HUES48 (cell line): ENCODE measurements around the gene PNPLA3.

Source experiments
- H3K27ac ChIP-seq: one replicate; pipeline ENCODE4 v1.7.0; 2013; ENCODE audit warnings: low read depth, low read length, inconsistent platforms
- H3K27me3 ChIP-seq: 2 replicates; pipeline ENCODE4 v1.6.1; 2013; ENCODE audit warnings: mild to moderate bottlenecking, low read length; ENCODE audit not compliant: control insufficient read depth, insufficient read depth
- H3K36me3 ChIP-seq: 2 replicates; pipeline ENCODE4 v1.6.1; 2013; ENCODE audit warnings: low read length; ENCODE audit not compliant: control insufficient read depth, insufficient read depth
- H3K4me1 ChIP-seq: 2 replicates; pipeline ENCODE4 v1.6.1; 2013; ENCODE audit warnings: mild to moderate bottlenecking, low read length; ENCODE audit not compliant: control insufficient read depth, insufficient read depth
- H3K4me3 ChIP-seq: 2 replicates; pipeline ENCODE4 v1.5.1; 2013; ENCODE audit warnings: mild to moderate bottlenecking, low read depth, low read length
- H3K9ac ChIP-seq: 2 replicates; pipeline ENCODE4 v1.6.1; 2013; ENCODE audit warnings: mild to moderate bottlenecking, low read depth, low read length, moderate library complexity
- H3K9me3 ChIP-seq: 2 replicates; pipeline ENCODE4 v1.6.1; 2013; ENCODE audit warnings: low read length; ENCODE audit not compliant: control insufficient read depth, insufficient read depth

The PNPLA3 gene

DNA sequence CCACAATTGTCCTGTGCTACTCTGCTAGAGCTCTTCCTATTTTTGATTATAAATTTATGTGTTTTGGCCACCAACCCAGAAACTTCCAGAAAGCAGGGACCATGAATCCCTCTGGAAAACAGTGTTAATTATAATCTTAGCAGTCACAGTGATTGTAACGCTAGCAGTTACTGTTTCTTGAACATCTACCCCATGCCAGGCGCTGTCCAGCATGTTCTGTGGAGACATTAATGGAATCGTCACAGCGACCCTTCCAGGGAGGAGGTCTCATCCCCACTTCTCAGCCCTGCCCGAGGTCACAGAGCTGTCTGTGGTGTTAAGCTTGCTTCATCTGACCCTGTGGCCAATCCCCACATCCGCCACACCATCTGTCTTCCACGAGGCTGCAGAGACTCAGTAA lies 17.9 kb upstream of the PNPLA3 start:
- H3K4me3 ChIP-seq, result no peak overlapping the region
- no peak overlapping the region for H3K9ac ChIP-seq
- no peaks in the 10 kb centered on the region for H3K36me3 ChIP-seq
- no peak overlapping the region for H3K27ac ChIP-seq
- H3K4me1 ChIP-seq, result no peaks in the 10 kb centered on the region; the same call in 1 of the 2 replicates
- H3K27me3 ChIP-seq, result no peaks in the 10 kb centered on the region
- no peaks in the 10 kb centered on the region for H3K9me3 ChIP-seq

DNA sequence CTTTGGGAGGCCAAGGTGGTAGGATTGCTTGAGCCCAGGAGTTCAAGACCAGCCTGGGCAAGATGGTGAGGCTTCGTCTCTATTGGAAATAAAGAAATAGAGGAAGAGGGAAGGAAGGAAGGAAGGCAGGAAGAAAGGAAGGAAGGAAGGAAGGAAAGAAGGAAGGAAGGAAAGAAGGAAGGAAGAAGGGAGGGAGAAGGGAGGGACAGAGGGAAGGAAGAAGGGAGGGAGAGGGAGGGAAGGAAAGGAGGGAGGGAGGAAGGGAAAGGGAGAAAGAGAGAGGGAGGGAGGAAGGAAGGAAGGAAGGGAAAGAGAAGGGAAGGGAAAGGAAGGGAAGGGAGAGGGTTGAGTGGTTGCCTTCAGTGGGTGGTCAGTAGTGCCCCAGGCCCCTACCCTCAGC lies 13.9 kb upstream of the PNPLA3 start:
- Histone ChIP-seq H3K9ac (no peak overlapping the region), H3K27ac (no peak overlapping the region), H3K36me3 (no peaks in the 10 kb centered on the region), H3K9me3 (no peaks in the 10 kb centered on the region), H3K27me3 (no peaks in the 10 kb centered on the region; the same call in 1 of the 2 replicates), H3K4me1 (no peaks in the 10 kb centered on the region; the same call in 1 of the 2 replicates), H3K4me3 (no peak overlapping the region)

DNA sequence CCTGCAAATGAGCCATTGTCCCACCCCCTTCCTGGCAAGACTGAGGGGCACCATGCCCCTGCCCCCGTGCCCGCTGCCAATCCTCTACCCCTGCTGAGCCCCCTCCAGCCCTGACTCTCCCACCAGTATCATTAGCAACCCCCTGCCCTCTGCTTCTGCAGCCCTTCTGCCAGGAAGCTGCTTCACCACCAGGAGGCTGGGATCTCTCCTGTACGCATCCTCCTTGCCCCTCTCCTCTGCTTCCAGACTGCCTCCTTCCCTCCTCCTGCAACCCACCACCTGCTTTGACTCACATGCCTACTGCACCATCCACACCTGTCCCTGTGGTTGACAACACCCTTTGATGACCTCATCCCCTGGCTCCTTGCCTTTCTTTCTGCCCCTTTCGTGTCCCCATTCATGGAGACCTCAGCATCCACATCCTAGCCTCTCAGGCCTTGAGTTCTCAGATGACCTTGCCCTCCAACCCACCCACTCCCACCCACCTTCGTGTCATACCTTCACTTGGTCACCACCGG lies 13.4 kb upstream of the PNPLA3 start:
- Histone ChIP-seq H3K9ac (no peak overlapping the region), H3K4me3 (no peak overlapping the region), H3K27me3 (no peaks in the 10 kb centered on the region; the same call in 1 of the 2 replicates), H3K36me3 (no peaks in the 10 kb centered on the region), H3K27ac (no peak overlapping the region), H3K9me3 (no peaks in the 10 kb centered on the region), H3K4me1 (no peaks in the 10 kb centered on the region; the same call in 1 of the 2 replicates)

DNA sequence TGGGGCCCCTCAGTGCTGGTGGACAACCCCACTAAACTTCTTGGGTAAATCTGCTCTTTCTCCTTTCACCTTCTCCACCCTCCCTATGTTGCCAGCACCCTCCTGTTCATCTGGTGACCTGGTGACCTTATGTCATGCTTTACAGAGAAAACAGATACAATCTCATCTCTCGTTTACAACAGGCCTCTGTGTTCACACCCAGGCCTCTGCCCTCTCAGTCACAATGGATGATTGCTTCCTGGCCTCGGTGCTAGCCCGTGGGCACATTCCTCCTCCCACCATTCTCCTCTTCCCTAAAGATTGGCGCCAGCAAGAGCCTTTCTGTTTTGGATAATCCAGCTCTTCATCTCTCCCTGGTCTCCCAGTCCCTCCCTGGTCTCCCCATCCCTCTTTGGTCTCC lies 12.3 kb upstream of the PNPLA3 start:
- Histone ChIP-seq H3K27ac (no peak overlapping the region), H3K4me1 (no peaks in the 10 kb centered on the region; the same call in 1 of the 2 replicates), H3K9ac (no peak overlapping the region), H3K4me3 (no peak overlapping the region), H3K9me3 (no peaks in the 10 kb centered on the region), H3K27me3 (no peaks in the 10 kb centered on the region; the same call in 1 of the 2 replicates), H3K36me3 (no peaks in the 10 kb centered on the region)

DNA sequence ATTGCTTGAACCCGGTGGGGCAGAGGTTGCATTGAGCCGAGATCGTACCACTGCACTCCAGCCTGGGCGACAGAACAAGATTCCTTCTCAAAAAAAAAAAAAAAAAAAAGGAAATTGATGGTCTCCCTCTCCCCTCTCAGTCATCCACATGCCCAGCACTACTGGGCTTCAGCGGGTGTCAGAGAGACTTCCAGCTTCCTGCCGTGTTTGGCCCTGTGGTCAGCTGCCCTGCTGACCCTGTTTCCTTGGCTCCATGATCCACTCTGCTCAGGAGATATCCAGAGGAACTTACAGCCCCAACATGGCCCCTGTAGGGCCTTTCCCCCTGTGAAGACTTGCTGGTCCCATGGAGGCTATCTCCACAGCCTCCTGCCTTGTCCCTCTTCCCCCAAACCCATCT lies 6.1 kb upstream of the PNPLA3 start:
- no peak overlapping the region for H3K9ac ChIP-seq
- no peaks in the 10 kb centered on the region for H3K36me3 ChIP-seq
- H3K9me3 ChIP-seq, result no peaks in the 10 kb centered on the region
- no peak overlapping the region for H3K4me3 ChIP-seq
- no peaks in the 10 kb centered on the region for H3K27me3 ChIP-seq
- H3K4me1 ChIP-seq, result no peaks in the 10 kb centered on the region
- H3K27ac ChIP-seq, result no peak overlapping the region

DNA sequence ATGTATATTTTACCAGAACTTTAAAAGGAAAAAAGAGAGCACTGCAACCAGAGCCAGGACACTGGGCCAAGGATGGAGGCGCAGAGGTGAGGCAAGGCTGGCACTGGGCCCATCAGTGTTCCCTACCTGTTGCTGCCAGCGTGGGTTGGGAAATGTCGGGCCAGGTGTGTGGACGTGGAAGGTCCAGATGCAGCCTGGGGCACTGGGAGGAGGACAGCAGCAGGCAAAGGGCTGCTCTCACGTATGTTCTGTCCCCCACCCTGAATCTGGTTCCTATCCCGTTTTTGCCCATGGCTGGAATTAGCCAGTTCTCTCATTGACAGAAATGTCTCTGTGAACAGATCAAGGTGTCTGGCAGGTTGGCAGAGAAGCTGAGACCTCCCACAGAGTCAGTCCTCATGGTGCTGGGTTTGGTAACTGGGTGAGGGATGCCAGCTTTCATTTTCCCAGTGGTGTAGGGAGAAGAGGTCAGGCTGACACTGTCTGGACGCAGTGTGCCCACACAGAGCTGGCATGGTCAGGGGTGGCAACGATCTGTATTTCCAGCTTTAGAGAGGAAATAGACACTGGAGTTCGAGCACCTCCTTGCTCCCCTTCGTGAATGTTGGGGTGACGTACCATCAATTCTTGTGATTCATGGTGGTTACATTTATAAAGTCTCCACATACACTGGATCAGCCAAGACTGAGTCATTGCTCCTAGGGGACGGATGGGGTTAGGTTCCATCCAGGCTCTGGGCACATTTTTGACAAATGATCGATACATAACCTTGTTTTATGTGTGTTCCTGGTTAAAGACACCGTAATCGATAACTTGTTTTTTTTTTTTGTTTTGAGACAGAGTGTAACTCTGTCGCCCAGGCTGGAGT lies 4.3 kb upstream of the PNPLA3 start:
- no peak overlapping the region for H3K27ac ChIP-seq
- H3K36me3 ChIP-seq, result no peaks in the 10 kb centered on the region
- H3K9me3 ChIP-seq, result no peaks in the 10 kb centered on the region
- H3K27me3 ChIP-seq, result no peaks in the 10 kb centered on the region
- H3K9ac ChIP-seq, result no peak overlapping the region
- H3K4me1 ChIP-seq, result 0 out of 2 replicates have a peak, but pooled peaks cover 4% of the 10 kb centered on the region
- H3K4me3 ChIP-seq, result no peak overlapping the region

DNA sequence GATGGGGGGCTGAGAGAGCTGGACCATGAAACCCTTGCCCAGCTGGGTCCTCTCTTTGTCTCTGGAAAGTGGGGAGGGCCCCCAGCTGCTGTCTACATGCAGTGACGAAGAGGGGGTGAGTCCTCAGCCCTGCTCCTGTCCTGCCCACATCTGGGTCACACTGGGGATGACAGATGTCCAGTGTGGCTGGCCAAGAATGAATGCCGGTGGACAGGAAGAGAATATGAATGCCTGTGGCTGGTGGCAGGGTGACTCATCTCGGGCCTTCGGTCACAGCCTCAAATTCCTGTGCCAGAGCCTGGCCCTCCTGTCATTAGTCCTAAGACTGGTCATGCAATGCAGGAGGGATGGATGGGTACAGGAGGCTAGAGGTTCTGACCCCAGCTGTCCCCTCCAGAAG lies 2.2 kb upstream of the PNPLA3 start:
- H3K36me3 ChIP-seq, result no peaks in the 10 kb centered on the region
- H3K9ac ChIP-seq, result no peak overlapping the region
- no peaks in the 10 kb centered on the region for H3K27me3 ChIP-seq
- H3K27ac ChIP-seq, result no peak overlapping the region
- H3K4me3 ChIP-seq, result no peak overlapping the region
- H3K4me1 ChIP-seq, result 0 out of 2 replicates have a peak, but pooled peaks cover 10% of the 10 kb centered on the region
- no peaks in the 10 kb centered on the region for H3K9me3 ChIP-seq

DNA sequence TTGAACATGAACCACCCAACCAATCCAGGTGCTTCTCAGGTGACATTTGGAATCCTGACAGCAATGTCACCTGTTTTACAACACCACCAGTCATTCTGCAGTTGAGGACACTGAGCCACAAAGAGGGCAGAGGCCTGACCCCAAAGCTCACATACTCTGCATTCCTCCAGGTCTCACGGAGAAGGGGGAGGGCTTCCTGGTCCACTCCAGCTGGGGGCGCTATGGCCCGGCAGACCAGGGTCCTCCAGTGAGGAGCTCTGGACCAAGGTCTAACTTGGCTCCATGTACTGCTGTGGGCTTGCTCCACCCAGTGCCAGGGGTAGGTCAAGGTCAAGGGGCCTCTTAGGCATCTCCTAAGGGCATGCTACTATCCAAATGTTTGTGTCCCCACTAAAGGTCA lies 1.5 kb upstream of the PNPLA3 start:
- 0 out of 2 replicates have a peak, but pooled peaks cover 10% of the 10 kb centered on the region for H3K4me1 ChIP-seq
- H3K9ac ChIP-seq, result no peak overlapping the region
- no peak overlapping the region for H3K4me3 ChIP-seq
- no peaks in the 10 kb centered on the region for H3K9me3 ChIP-seq
- no peak overlapping the region for H3K27ac ChIP-seq
- no peaks in the 10 kb centered on the region for H3K27me3 ChIP-seq
- peaks cover 7% of the 10 kb centered on the region for H3K36me3 ChIP-seq

DNA sequence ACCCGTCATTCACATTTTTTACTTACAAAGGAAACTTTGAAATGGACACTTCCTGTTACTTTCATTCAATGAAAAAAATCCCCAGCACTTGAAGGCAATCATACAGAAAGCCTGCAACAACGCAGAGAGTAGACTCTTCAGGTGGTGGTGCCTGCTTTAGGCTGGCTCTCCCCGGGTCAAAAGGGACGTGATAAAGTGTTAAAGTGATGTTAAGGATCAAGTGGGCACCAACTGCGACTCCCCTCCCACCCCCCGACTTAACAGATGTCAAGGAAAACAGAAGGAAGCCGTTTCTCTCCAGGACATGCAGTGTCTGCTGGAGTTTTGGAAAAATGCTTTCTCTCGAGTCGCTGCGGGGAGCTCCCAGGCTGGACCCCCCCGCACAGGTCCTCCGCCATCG lies 414 bp upstream of the PNPLA3 start:
- H3K27ac ChIP-seq, result peak overlapping the region; percentile 72
- H3K9ac ChIP-seq, result no peak overlapping the region
- no peaks in the 10 kb centered on the region for H3K9me3 ChIP-seq
- peak overlapping the region; percentile 67 for H3K4me3 ChIP-seq
- H3K27me3 ChIP-seq, result no peaks in the 10 kb centered on the region
- H3K36me3 ChIP-seq, result peaks cover 16% of the 10 kb centered on the region
- H3K4me1 ChIP-seq, result 0 out of 2 replicates have a peak, but pooled peaks cover 10% of the 10 kb centered on the region

DNA sequence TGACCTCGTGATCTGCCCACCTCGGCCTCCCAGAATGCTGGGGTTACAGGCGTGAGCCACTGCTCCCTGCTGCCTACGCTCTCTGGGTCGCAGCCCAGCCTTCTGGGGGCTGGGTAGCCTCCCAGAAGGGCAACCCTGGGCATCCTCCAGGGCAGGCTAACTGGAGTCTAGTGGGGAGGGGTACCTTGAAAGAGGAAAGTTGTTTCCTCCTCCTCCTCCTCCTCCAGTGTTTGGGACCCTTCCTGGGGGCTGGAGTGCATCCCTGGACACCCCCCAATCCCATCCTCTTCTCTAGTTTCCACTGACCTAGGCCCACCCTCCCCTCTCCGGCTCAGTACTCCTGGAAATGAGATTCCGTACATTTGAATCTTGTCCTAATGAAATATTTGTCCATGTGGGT lies 1.3 kb downstream of the PNPLA3 start:
- Histone ChIP-seq H3K27me3 (no peaks in the 10 kb centered on the region), H3K36me3 (peaks cover 28% of the 10 kb centered on the region), H3K4me1 (0 out of 2 replicates have a peak, but pooled peaks cover 10% of the 10 kb centered on the region), H3K9ac (no peak overlapping the region), H3K4me3 (peak overlapping the region; percentile 84), H3K9me3 (no peaks in the 10 kb centered on the region), H3K27ac (peak overlapping the region; percentile 67)
